Liver (tissue), 3 donors: ENCODE results near the gene ZNF71.

ENCODE experiments used
- CTCF ChIP-seq: fragments of 150-350 bp; IDR thresholded peaks from 2 replicates; pipeline ENCODE4 v1.5.1; 2017; ENCODE audit warnings: improper control_type of control experiment, low read depth, low read length; ENCODE audit not compliant: missing input control
- FOXA1 ChIP-seq: IDR thresholded peaks from 2 replicates; pipeline ENCODE4 v1.6.1; 2016; ENCODE audit warnings: antibody characterized with exemption
- REST ChIP-seq: IDR thresholded peaks from 2 replicates; pipeline ENCODE4 v1.6.1; 2016; ENCODE audit warnings: antibody characterized with exemption, mild to moderate bottlenecking
- TAF1 ChIP-seq: conservative IDR thresholded peaks from 2 replicates; pipeline ENCODE4 v1.6.1; 2016; ENCODE audit warnings: antibody characterized with exemption, mild to moderate bottlenecking
- YY1 ChIP-seq: IDR thresholded peaks from 2 replicates; pipeline ENCODE4 v1.6.1; 2016; ENCODE audit warnings: antibody characterized with exemption, mild to moderate bottlenecking
- donor health status: healthy.
- donor health status: healthy.

- TF ChIP-seq CTCF (no peak), REST (no peak), YY1 (no peak), TAF1 (no peak), FOXA1 (no peak)
Measured at GRCh38 chr19:56619121-56619520, 24.0 kb downstream of the ZNF71 start.
